HEK293T (cell line): ENCODE data around the gene CFAP54.

Experiments
- BHLHE40 ChIP-seq: fragments of 450-650 bp; IDR thresholded peaks from 2 replicates; pipeline ENCODE4 v1.6.1; 2016; ENCODE audit warnings: mild to moderate bottlenecking, moderate library complexity, borderline replicate concordance
- ELF4 ChIP-seq: fragments of 450-650 bp; IDR thresholded peaks from 2 replicates; pipeline ENCODE4 v1.6.1; 2017; ENCODE audit warnings: antibody characterized with exemption
- FOXA1 ChIP-seq: fragments of 450-650 bp; IDR thresholded peaks from 2 replicates; pipeline ENCODE4 v1.6.1; 2016; ENCODE audit warnings: mild to moderate bottlenecking
- FOXM1 ChIP-seq: fragments of 450-650 bp; IDR thresholded peaks from 2 replicates; pipeline ENCODE4 v1.6.1; 2017; ENCODE audit warnings: mild to moderate bottlenecking, borderline replicate concordance
- HDGF ChIP-seq: fragments of 450-650 bp; IDR thresholded peaks from 2 replicates; pipeline ENCODE4 v1.6.1; 2017; ENCODE audit warnings: antibody characterized with exemption, borderline replicate concordance
- L3MBTL2 ChIP-seq: fragments of 450-650 bp; conservative IDR thresholded peaks from 2 replicates; pipeline ENCODE4 v1.6.1; 2016; ENCODE audit warnings: mild to moderate bottlenecking
- NFRKB ChIP-seq: fragments of 450-650 bp; IDR thresholded peaks from 2 replicates; pipeline ENCODE4 v1.6.1; 2016; ENCODE audit warnings: mild to moderate bottlenecking, moderate library complexity
- SP1 ChIP-seq: fragments of 450-650 bp; IDR thresholded peaks from 2 replicates; pipeline ENCODE4 v1.6.1; 2017
- SUZ12 ChIP-seq: fragments of 450-650 bp; IDR thresholded peaks from 2 replicates; pipeline ENCODE4 v1.6.1; 2016; ENCODE audit warnings: mild to moderate bottlenecking
- ZNF384 ChIP-seq: fragments of 450-650 bp; IDR thresholded peaks from 2 replicates; pipeline ENCODE4 v1.6.1; 2016

- no peak for TF ChIP-seq SUZ12
- TF ChIP-seq NFRKB, result no peak
- no peak for TF ChIP-seq ZNF384
- no peak for TF ChIP-seq ELF4
- no peak for TF ChIP-seq BHLHE40
- no peak for TF ChIP-seq FOXM1
- no peak for TF ChIP-seq SP1
- no peak for TF ChIP-seq HDGF
- no peak for TF ChIP-seq L3MBTL2
- no peak for TF ChIP-seq FOXA1
These were observed 8.5 kb downstream of the CFAP54 start for GRCh38 chr12:96497855-96498254.
